Mesothelial cell of epicardium (in vitro differentiated cells): ENCODE data around the gene NIP7. TPM values are rescaled to one million over a fixed set of nuclear protein-coding genes. Genes with fewer than 3 reads are reported as not detected.

Experiments used
- DNase-seq, 2 experiments: peaks; one replicate each; pipeline ENCODE4 v3.0.0; 2021; ENCODE audit warnings: low spot score in 2 of 2; ENCODE audit not compliant: unreplicated experiment in 2 of 2
- H3K27ac Mint-ChIP-seq: 2 replicates; pipeline ENCODE4 v1.8.0; 2021; ENCODE audit warnings: mixed read lengths
- H3K27me3 Mint-ChIP-seq: 2 replicates; pipeline ENCODE4 v1.8.0; 2021; ENCODE audit warnings: low read depth, mixed read lengths
- H3K36me3 Mint-ChIP-seq: 2 replicates; pipeline ENCODE4 v1.8.0; 2021; ENCODE audit warnings: mixed read lengths
- H3K4me1 Mint-ChIP-seq: 2 replicates; pipeline ENCODE4 v1.8.0; 2021; ENCODE audit warnings: mixed read lengths
- H3K4me3 Mint-ChIP-seq: 2 replicates; pipeline ENCODE4 v1.8.0; 2021; ENCODE audit warnings: mild to moderate bottlenecking, moderate library complexity, mixed read lengths
- H3K9me3 Mint-ChIP-seq: 2 replicates; pipeline ENCODE4 v1.8.0; 2021; ENCODE audit warnings: mixed read lengths
- total RNA-seq: library from RNA; stranded (reverse); gene quantifications from 3 replicates; pipeline ENCODE4 v1.2.1, GENCODE V29; 2021
- TF ChIP-seq, protein P1 (sequence below): fragments of 200-600 bp; sonication (generic); IDR thresholded peaks from one replicate; pipeline ENCODE4 v1.5.0; 2021; ENCODE audit warnings: antibody characterized with exemption; ENCODE audit not compliant: unreplicated experiment

The NIP7 gene
- total RNA-seq, 1 donor from 2014 or later: 31.4 TPM

DNA sequence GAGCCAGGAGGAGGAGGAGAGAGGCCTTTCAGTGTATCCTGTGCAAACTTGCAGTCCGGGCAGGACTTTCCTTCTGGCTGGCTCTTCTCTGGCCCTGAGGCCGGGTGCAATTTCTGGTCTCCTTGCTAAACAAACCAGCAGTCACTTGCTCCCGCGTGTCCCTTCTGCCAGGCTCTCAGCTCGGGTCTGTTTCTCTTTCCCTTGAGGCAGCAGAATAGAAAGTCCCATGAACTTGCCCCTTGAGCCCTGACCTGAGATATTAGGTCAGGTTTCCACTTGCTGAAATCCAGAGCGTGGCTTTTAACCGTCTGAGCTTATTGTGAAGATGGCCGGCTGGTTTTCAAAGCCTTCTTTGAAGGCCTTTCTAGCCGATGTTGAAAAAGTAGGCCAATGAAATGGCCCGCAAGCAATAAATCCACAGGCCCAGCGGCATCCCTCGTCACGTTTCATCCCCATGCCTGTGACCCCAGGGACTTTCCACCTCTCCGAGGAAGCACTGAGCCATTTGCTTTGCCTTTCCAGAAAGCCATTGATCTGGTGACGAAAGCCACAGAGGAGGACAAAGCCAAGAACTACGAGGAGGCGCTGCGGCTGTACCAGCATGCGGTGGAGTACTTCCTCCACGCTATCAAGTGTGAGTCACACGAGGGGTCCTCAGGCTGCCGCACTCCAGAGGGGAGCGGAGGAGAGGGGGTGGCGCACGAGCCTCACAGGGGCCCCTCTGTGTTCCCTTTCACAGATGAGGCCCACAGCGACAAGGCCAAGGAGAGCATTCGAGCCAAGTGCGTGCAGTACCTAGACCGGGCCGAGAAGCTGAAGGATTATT is 23.9 kb upstream of the NIP7 start:
- TF ChIP-seq, protein P1, sequence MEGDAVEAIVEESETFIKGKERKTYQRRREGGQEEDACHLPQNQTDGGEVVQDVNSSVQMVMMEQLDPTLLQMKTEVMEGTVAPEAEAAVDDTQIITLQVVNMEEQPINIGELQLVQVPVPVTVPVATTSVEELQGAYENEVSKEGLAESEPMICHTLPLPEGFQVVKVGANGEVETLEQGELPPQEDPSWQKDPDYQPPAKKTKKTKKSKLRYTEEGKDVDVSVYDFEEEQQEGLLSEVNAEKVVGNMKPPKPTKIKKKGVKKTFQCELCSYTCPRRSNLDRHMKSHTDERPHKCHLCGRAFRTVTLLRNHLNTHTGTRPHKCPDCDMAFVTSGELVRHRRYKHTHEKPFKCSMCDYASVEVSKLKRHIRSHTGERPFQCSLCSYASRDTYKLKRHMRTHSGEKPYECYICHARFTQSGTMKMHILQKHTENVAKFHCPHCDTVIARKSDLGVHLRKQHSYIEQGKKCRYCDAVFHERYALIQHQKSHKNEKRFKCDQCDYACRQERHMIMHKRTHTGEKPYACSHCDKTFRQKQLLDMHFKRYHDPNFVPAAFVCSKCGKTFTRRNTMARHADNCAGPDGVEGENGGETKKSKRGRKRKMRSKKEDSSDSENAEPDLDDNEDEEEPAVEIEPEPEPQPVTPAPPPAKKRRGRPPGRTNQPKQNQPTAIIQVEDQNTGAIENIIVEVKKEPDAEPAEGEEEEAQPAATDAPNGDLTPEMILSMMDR: no peak
- Mint-ChIP-seq H3K27me3 (no peaks in the 10 kb centered on the region), H3K27ac (no peak overlapping the region), H3K36me3 (peaks cover 25% of the 10 kb centered on the region), H3K4me3 (no peak overlapping the region), H3K4me1 (peaks cover 9% of the 10 kb centered on the region), H3K9me3 (no peaks in the 10 kb centered on the region)
- DNase-seq: no peak

DNA sequence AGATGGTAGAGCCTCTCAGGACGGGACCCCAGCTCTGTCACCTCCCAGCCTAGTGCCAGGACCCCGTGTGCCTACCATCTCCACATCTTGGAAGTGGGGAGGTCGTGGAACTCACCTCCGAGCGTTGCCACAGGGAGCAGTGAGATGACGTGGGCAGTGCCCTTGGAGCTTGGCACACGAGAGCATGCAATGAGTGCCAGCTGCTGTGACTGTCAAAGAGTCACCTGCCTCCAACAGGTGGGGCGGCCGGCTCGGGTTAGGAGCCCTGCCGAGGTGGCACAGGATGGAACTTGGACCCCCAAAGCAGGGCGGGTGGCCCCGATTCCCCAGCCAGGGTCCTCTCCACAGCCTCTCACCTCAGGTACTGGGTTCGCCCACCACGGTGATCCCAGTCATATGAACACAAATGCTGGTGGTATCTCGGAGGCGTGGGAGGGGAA is 23.0 kb upstream of the NIP7 start:
- H3K9me3 Mint-ChIP-seq: no peaks in the 10 kb centered on the region
- H3K4me1 Mint-ChIP-seq: peaks cover 8% of the 10 kb centered on the region
- H3K27me3 Mint-ChIP-seq: no peaks in the 10 kb centered on the region
- TF ChIP-seq, protein P1: no peak
- no peak overlapping the region for H3K27ac Mint-ChIP-seq
- DNase-seq: no peak
- peaks cover 33% of the 10 kb centered on the region for H3K36me3 Mint-ChIP-seq
- no peak overlapping the region for H3K4me3 Mint-ChIP-seq

DNA sequence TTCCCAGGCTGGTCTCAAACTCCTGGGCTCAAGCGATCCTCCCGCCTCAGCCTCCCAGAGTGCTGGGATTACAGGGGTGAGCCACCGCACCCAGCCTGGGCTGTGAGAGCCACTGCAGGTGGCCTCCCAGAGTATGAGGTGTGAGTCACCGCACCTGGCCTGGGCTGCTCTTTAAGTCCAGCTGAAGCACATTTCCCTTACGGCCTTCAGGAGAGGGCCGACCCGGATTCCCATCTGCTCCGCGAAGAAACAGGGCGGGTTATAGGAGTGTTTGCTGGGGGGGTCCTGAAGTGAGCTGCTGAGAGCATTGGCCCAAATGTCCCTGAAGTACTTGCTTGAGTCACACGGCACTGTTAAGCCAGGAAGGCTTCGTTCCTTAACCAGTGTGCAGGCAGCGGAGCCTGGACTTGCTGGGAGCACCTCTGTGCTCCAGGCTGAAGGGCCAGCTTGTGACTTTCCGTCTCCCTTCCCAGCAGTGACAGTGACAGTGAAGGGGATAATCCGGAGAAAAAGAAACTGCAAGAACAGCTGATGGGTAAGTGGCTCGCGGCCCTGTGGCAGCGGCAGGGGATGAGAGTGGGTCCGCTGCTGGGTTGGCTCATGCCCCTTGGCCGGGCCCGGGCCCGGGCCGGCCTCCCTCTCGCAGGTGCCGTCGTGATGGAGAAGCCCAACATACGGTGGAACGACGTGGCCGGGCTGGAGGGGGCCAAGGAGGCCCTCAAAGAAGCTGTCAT is 21.2 kb upstream of the NIP7 start:
- H3K27ac Mint-ChIP-seq: no peak overlapping the region
- DNase-seq: no peak
- no peaks in the 10 kb centered on the region for H3K27me3 Mint-ChIP-seq
- H3K4me1 Mint-ChIP-seq: no peaks in the 10 kb centered on the region
- H3K9me3 Mint-ChIP-seq: no peaks in the 10 kb centered on the region
- H3K4me3 Mint-ChIP-seq: no peak overlapping the region
- peaks cover 38% of the 10 kb centered on the region for H3K36me3 Mint-ChIP-seq
- TF ChIP-seq, protein P1: no peak

DNA sequence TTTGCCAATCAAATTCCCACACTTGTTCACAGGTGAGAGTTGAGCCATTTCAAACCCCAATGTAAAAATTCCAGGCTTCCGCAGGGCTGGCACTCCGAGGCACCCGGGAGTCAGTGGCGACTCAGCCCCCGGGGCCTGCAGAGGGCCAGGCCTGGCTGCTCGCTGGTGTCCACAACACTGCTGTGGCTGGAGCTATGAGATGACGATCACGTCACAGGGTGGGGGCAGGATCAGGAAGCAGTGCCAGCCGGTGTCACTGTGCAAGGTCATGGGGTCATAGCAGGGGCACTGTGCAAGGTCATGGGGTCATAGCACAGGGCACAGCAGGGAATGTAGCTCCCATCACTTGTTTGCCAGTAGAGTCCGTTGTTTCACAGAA is 20.7 kb upstream of the NIP7 start:
- no peaks in the 10 kb centered on the region for H3K4me1 Mint-ChIP-seq
- H3K4me3 Mint-ChIP-seq: no peak overlapping the region
- peaks cover 36% of the 10 kb centered on the region for H3K36me3 Mint-ChIP-seq
- DNase-seq: no peak
- H3K27ac Mint-ChIP-seq: no peak overlapping the region
- no peaks in the 10 kb centered on the region for H3K27me3 Mint-ChIP-seq
- no peaks in the 10 kb centered on the region for H3K9me3 Mint-ChIP-seq
- TF ChIP-seq, protein P1: no peak

DNA sequence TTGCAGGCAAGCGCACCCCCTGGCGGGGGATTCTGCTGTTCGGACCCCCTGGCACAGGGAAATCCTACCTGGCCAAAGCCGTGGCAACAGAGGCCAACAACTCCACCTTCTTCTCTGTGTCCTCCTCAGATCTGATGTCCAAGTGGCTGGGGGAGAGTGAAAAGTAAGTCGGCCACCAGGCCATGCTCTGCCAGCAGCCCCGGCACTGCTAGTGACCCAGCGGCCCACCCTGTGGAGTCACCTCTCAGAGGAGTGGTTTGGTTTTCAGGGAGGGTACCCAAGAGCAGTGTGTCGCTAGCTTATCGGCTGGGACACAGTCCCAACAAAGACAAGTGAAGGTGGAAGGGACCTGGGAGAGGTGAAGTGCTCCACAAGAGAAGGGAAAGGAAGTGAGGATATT is 20.2 kb upstream of the NIP7 start:
- H3K27me3 Mint-ChIP-seq: no peaks in the 10 kb centered on the region
- no peak overlapping the region for H3K4me3 Mint-ChIP-seq
- no peak for DNase-seq
- H3K27ac Mint-ChIP-seq: peak overlapping the region; percentile 3
- H3K4me1 Mint-ChIP-seq: no peaks in the 10 kb centered on the region
- peaks cover 36% of the 10 kb centered on the region for H3K36me3 Mint-ChIP-seq
- TF ChIP-seq, protein P1: no peak
- H3K9me3 Mint-ChIP-seq: no peaks in the 10 kb centered on the region
